ENCODE data around the gene BTBD2. TPM values are rescaled to one million over a fixed set of nuclear protein-coding genes. Genes with fewer than 3 reads are reported as not detected.
A peak's percentile ranks its signal among the peaks of the same experiment; 100 is the strongest.

The BTBD2 gene
- total RNA-seq, 1 experiment from 2014 or later: 110 TPM

DNA sequence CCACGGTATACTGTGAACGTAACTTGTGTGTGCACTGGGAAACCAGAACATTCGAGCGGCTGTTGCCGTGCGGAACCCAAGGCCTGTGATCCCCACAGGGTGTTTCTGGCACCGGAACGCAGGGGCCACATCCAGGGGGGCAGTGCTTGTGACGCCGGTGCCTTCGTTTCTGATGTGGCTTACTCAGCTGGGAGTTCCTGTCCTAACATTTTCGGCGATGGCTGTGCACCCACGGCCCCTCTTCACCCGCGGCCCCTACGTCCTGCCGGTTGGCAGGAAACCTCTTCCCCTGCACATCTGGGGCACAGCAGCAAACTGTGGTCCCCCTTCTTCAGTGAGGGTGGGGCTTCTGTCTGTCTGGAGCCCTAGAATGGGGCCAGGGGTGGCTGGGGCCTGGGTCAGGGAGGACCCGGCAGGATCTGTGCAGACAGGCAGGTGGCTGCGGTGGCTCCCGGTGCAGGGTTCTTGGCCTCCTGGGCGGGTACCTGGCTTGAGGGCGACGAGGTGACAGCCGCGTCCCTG, 48.4 kb downstream of the BTBD2 start:
- Histone ChIP-seq H3K4ac (ENCODE audit: low read depth, low read length) (no peak overlapping the region), H3K79me1 (ENCODE audit: insufficient read depth, low read depth, low read length, poor library complexity, severe bottlenecking) (peaks cover 3% of the 10 kb centered on the region), H3T11ph (ENCODE audit: low read length) (no peak overlapping the region), H3K79me2 (ENCODE audit: insufficient read depth, low read length) (peaks cover 2% of the 10 kb centered on the region; the same call in 1 of the 2 replicates), H3K18ac (ENCODE audit: insufficient read length, low read depth, low read length) (no peak overlapping the region), H3K56ac (ENCODE audit: insufficient read length, low read depth, low read length) (no peak overlapping the region), H3K4me1 (ENCODE audit: insufficient read depth, low read length) (no peaks in the 10 kb centered on the region), H4K20me1 (ENCODE audit: control insufficient read depth, insufficient read depth, insufficient read length) (peaks cover 3% of the 10 kb centered on the region), H3K27me3 (ENCODE audit: insufficient read depth, low read length) (no peaks in the 10 kb centered on the region), H3K9me3 (ENCODE audit: control insufficient read depth, low read depth, low read length) (no peaks in the 10 kb centered on the region), H3K23me2 (ENCODE audit: insufficient read length, low read depth, low read length, poor library complexity, severe bottlenecking) (no peaks in the 10 kb centered on the region), H2AFZ (ENCODE audit: low read length) (no peak overlapping the region), H2BK20ac (ENCODE audit: low read depth, low read length, poor library complexity, severe bottlenecking) (no peak overlapping the region), H2AK5ac (ENCODE audit: insufficient read length, low read length) (no peak overlapping the region), H3K4me2 (ENCODE audit: insufficient read depth, insufficient read length, low read length) (no peak overlapping the region), H3K14ac (ENCODE audit: insufficient read depth, low read length) (no peak overlapping the region), H3K9ac (ENCODE audit: extremely low read depth, insufficient read length, low read length) (no peak overlapping the region), H2BK5ac (ENCODE audit: insufficient read length, low read length) (no peak overlapping the region), H3K23ac (ENCODE audit: insufficient read length, low read depth, low read length) (no peak overlapping the region), H4K91ac (ENCODE audit: insufficient read length, low read depth, low read length) (no peak overlapping the region), H2BK15ac (ENCODE audit: low read depth, low read length) (no peak overlapping the region), H4K8ac (replicated peaks; ENCODE audit: insufficient read length, low read depth, low read length) (no peak overlapping the region), H3K27ac (ENCODE audit: insufficient read length, low read depth, low read length) (no peak overlapping the region), H4K5ac (ENCODE audit: insufficient read length, low read depth, low read length) (no peak overlapping the region), H2BK12ac (ENCODE audit: insufficient read length, low read depth, low read length) (no peak overlapping the region), H2BK120ac (ENCODE audit: low read depth, low read length, poor library complexity, severe bottlenecking) (no peak overlapping the region)
- H3K4me3 Mint-ChIP-seq: no peak overlapping the region
- WGBS (ENCODE audit: extremely low coverage, insufficient read length, low lambda C conversion rate): no CpG with 5 or more reads among the region's 26 CpGs
- no peaks in the 10 kb centered on the region for H3K27me3 Mint-ChIP-seq (ENCODE audit: low read depth)
- TF ChIP-seq, protein P1, sequence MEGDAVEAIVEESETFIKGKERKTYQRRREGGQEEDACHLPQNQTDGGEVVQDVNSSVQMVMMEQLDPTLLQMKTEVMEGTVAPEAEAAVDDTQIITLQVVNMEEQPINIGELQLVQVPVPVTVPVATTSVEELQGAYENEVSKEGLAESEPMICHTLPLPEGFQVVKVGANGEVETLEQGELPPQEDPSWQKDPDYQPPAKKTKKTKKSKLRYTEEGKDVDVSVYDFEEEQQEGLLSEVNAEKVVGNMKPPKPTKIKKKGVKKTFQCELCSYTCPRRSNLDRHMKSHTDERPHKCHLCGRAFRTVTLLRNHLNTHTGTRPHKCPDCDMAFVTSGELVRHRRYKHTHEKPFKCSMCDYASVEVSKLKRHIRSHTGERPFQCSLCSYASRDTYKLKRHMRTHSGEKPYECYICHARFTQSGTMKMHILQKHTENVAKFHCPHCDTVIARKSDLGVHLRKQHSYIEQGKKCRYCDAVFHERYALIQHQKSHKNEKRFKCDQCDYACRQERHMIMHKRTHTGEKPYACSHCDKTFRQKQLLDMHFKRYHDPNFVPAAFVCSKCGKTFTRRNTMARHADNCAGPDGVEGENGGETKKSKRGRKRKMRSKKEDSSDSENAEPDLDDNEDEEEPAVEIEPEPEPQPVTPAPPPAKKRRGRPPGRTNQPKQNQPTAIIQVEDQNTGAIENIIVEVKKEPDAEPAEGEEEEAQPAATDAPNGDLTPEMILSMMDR (conservative IDR thresholded peaks at IDR 0.05): no peak
- no peaks in the 10 kb centered on the region for H3K9me3 Mint-ChIP-seq
- peaks cover 2 to 16% (median 16%) of the 10 kb centered on the region in 3 experiments; a peak in 5 of 7 replicates for H3K36me3 Mint-ChIP-seq (ENCODE audit: insufficient read depth in 1 of 3, low read depth in 3 of 3)
- H3K27ac Mint-ChIP-seq: 0 out of 7 replicates have a peak overlapping the region, but pooled peaks of 1 of the 3 experiments have one; percentile 47
- no peaks in the 10 kb centered on the region for H3K4me1 Mint-ChIP-seq
- no peak for DNase-seq
